Ishikawa (cell line): ENCODE results near the gene TUBGCP2.

Source experiments
- CEBPB ChIP-seq: IDR thresholded peaks from 2 replicates; pipeline ENCODE4 v1.6.1; 2012
- CREB1 ChIP-seq: IDR thresholded peaks from 2 replicates; pipeline ENCODE4 v1.6.1; 2012; ENCODE audit warnings: low read depth
- EP300 ChIP-seq: IDR thresholded peaks from 2 replicates; pipeline ENCODE4 v1.6.1; 2012; ENCODE audit warnings: borderline replicate concordance
- FOXM1 ChIP-seq: IDR thresholded peaks from 2 replicates; pipeline ENCODE4 v1.6.1; 2012; ENCODE audit warnings: low read depth, borderline replicate concordance
- NFIC ChIP-seq: IDR thresholded peaks from 2 replicates; pipeline ENCODE4 v1.6.1; 2012
- RAD21 ChIP-seq: IDR thresholded peaks from 2 replicates; pipeline ENCODE4 v1.6.1; 2012; ENCODE audit warnings: low read depth
- TAF1 ChIP-seq: IDR thresholded peaks from 2 replicates; pipeline ENCODE4 v1.6.1; 2012; ENCODE audit warnings: low read depth, mild to moderate bottlenecking
- TCF12 ChIP-seq: IDR thresholded peaks from 2 replicates; pipeline ENCODE4 v1.6.1; 2012; ENCODE audit warnings: low read depth
- TEAD4 ChIP-seq: IDR thresholded peaks from 2 replicates; pipeline ENCODE4 v1.6.1; 2012
- YY1 ChIP-seq: IDR thresholded peaks from 2 replicates; pipeline ENCODE4 v1.6.1; 2012; ENCODE audit warnings: low read depth
- ZBTB7A ChIP-seq: IDR thresholded peaks from 2 replicates; pipeline ENCODE4 v1.6.1; 2012; ENCODE audit warnings: low read depth
- TF ChIP-seq, protein P1 (sequence below): IDR thresholded peaks from 2 replicates; pipeline ENCODE4 v1.6.1; 2012; ENCODE audit warnings: low read depth, mild to moderate bottlenecking
- TF ChIP-seq, protein P2 (sequence below): IDR thresholded peaks from 2 replicates; pipeline ENCODE4 v1.6.1; 2012
- TF ChIP-seq, protein P3 (sequence below): IDR thresholded peaks from 2 replicates; pipeline ENCODE4 v1.6.1; 2012

DNA sequence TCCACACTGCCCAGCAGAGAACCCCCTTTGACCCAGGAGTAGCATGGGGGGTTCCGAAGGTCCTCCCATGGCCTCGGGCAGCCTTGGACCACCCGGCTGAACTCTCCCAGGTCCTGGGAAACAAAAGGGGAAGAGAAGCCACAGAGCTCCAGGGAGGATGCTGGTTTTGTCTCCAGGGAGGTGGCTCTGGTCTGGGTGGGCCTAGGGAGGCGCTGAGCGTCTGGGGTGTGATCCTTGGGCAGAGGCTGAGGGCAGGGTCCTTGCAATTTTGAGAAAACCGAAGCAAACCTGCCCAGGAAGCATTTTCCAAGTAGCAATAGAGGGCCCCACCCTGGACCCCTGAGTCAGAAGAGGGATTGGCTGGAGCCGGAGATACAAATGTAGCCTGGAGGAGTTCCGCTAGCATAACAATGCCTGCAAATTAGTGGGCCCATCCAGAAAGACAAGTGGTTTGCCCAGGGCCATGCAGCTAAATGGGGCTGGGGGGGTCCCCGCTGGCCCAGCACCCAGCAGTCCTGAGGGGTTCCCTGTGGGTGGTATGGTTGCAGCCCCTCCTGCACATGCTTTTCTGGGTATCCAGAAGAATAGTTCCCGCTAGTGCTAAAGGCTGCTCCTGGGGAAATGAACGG is 76.6 kb downstream of the TUBGCP2 start:
- TF ChIP-seq, protein P1, sequence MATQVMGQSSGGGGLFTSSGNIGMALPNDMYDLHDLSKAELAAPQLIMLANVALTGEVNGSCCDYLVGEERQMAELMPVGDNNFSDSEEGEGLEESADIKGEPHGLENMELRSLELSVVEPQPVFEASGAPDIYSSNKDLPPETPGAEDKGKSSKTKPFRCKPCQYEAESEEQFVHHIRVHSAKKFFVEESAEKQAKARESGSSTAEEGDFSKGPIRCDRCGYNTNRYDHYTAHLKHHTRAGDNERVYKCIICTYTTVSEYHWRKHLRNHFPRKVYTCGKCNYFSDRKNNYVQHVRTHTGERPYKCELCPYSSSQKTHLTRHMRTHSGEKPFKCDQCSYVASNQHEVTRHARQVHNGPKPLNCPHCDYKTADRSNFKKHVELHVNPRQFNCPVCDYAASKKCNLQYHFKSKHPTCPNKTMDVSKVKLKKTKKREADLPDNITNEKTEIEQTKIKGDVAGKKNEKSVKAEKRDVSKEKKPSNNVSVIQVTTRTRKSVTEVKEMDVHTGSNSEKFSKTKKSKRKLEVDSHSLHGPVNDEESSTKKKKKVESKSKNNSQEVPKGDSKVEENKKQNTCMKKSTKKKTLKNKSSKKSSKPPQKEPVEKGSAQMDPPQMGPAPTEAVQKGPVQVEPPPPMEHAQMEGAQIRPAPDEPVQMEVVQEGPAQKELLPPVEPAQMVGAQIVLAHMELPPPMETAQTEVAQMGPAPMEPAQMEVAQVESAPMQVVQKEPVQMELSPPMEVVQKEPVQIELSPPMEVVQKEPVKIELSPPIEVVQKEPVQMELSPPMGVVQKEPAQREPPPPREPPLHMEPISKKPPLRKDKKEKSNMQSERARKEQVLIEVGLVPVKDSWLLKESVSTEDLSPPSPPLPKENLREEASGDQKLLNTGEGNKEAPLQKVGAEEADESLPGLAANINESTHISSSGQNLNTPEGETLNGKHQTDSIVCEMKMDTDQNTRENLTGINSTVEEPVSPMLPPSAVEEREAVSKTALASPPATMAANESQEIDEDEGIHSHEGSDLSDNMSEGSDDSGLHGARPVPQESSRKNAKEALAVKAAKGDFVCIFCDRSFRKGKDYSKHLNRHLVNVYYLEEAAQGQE: no peak
- no peak for TF ChIP-seq RAD21
- no peak for TF ChIP-seq YY1
- no peak for TF ChIP-seq TCF12
- no peak for TF ChIP-seq CEBPB
- no peak for TF ChIP-seq EP300
- TF ChIP-seq, protein P2, sequence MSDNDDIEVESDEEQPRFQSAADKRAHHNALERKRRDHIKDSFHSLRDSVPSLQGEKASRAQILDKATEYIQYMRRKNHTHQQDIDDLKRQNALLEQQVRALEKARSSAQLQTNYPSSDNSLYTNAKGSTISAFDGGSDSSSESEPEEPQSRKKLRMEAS: no peak
- TF ChIP-seq ZBTB7A: no peak
- no peak for TF ChIP-seq TEAD4
- no peak for TF ChIP-seq TAF1
- TF ChIP-seq, protein P3, sequence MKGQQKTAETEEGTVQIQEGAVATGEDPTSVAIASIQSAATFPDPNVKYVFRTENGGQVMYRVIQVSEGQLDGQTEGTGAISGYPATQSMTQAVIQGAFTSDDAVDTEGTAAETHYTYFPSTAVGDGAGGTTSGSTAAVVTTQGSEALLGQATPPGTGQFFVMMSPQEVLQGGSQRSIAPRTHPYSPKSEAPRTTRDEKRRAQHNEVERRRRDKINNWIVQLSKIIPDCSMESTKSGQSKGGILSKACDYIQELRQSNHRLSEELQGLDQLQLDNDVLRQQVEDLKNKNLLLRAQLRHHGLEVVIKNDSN: no peak
- no peak for TF ChIP-seq FOXM1
- no peak for TF ChIP-seq CREB1
- TF ChIP-seq NFIC: no peak
